Sciatic nerve (tissue), 2 donors: ENCODE data around the gene TMEM198. TPM values are rescaled to one million over a fixed set of nuclear protein-coding genes. Genes with fewer than 3 reads are reported as not detected.

Experiments
- ATAC-seq: fragments of 200-7000 bp; cut with Tn5 transposase; one replicate; pipeline ENCODE4 v1.9.1; 2020; ENCODE audit warnings: mild to moderate bottlenecking, moderate library complexity
- DNase-seq: peaks from one replicate; pipeline ENCODE4 v3.0.0-alpha.2; 2020; ENCODE audit warnings: low spot score
- intact Hi-C: fragments of 100-400 bp; cut with DNase I; formaldehyde crosslinking; loops from one replicate; pipeline ENCODE4 v1.14.2; 2022
- total RNA-seq: library from RNA; stranded (reverse); fragmentation: NEBNext Ultra II Directional; extraction: Animal tissue kit (Norgen Biotek cat#: 25700); gene quantifications from one replicate; pipeline ENCODE4 v1.2.1, GENCODE V29; 2021
- donor health status: DM: no; HTN: no; CAD: no.
- donor health status: DM: no; HTN: no; CAD: no.

TMEM198 gene
- total RNA-seq, 1 donor from 2014 or later: 2.1 TPM

- intact Hi-C loops: no loop called here
- DNase-seq: no peak
- ATAC-seq: no peak
Measured at GRCh38 chr2:219508444-219508734, 35.4 kb upstream of the TMEM198 start.

- DNase-seq (no peak), ATAC-seq (peak; percentile 30)
- intact Hi-C loops: no loop called here
Measured at GRCh38 chr2:219508971-219509779, 34.7 kb upstream of the TMEM198 start.

GRCh38 chr2:219509780-219510511, 33.9 kb upstream of the TMEM198 start:
- DNase-seq (peak; percentile 74), ATAC-seq (peak; percentile 82)
- intact Hi-C loops: no loop called here

GRCh38 chr2:219510512-219511135, 33.2 kb upstream of the TMEM198 start:
- no peak for DNase-seq
- intact Hi-C loops: no loop called here
- ATAC-seq: no peak

- DNase-seq (no peak), ATAC-seq (no peak)
Measured at GRCh38 chr2:219511547-219512325, 32.1 kb upstream of the TMEM198 start.

GRCh38 chr2:219512524-219513216, 31.2 kb upstream of the TMEM198 start:
- ATAC-seq: no peak
- intact Hi-C loops: no loop called here
- DNase-seq: no peak

More at GRCh38 chr2:219511547-219512325, 32.1 kb upstream of the TMEM198 start:
- intact Hi-C loops: no loop called here

GRCh38 chr2:219513787-219514186, 30.0 kb upstream of the TMEM198 start:
- intact Hi-C loops: no loop called here
- ATAC-seq (no peak), DNase-seq (no peak)

- no peak for ATAC-seq
Measured at GRCh38 chr2:219514196-219514761, 29.5 kb upstream of the TMEM198 start, which contains the start of gene ASIC4. TSS of gene ASIC4 (plus strand) at chr2:219514482. CDS start at chr2:219514725, 243 bp downstream.

GRCh38 chr2:219514836-219515235, 29.0 kb upstream of the TMEM198 start:
- DNase-seq: no peak
- no peak for ATAC-seq
- intact Hi-C loops: no loop called here

More at GRCh38 chr2:219514196-219514761, 29.5 kb upstream of the TMEM198 start, which contains the start of gene ASIC4:
- no peak for DNase-seq
- intact Hi-C loops: no loop called here

- ATAC-seq (no peak), DNase-seq (no peak)
- intact Hi-C loops: no loop called here
Measured at GRCh38 chr2:219515874-219516629, 27.8 kb upstream of the TMEM198 start.

- intact Hi-C loops: no loop called here
- ATAC-seq (no peak), DNase-seq (no peak)
Measured at GRCh38 chr2:219516888-219517287, 26.9 kb upstream of the TMEM198 start.

GRCh38 chr2:219517954-219518778, 25.7 kb upstream of the TMEM198 start:
- ATAC-seq: no peak
- DNase-seq: no peak
- intact Hi-C loops: no loop called here

GRCh38 chr2:219519526-219519916, 24.3 kb upstream of the TMEM198 start:
- no peak for ATAC-seq
- intact Hi-C loops: no loop called here
- DNase-seq: no peak

GRCh38 chr2:219520079-219520478, 23.7 kb upstream of the TMEM198 start:
- no peak for ATAC-seq
- DNase-seq: no peak
- intact Hi-C loops: no loop called here

GRCh38 chr2:219521066-219521880, 22.6 kb upstream of the TMEM198 start:
- DNase-seq (no peak), ATAC-seq (peak; percentile 47)
- intact Hi-C loops: no loop called here
